Measurements from ENCODE around the gene OPN1LW.
"Not testable (repeated sequence)": the region's sequence is repeated elsewhere in the genome, so short reads cannot be mapped to it uniquely, and the experiment has no call there.

GRCh38 chrX:154183794-154184193 is 39.8 kb downstream of the OPN1LW start:
- not testable (repeated sequence) for TF ChIP-seq CTCF, POLR2A, POLR2AphosphoS5 (IDR thresholded peaks at IDR 0.05)
